NCI-H524 treated with DMSO at 0.1 percent for 48 hours (cell line): ENCODE data around the gene SYCP1.
"Not testable (repeated sequence)": the region's sequence is repeated elsewhere in the genome, so short reads cannot be mapped to it uniquely, and the experiment has no call there.

Source experiments
- DNase-seq: peaks from one replicate; lab custom pipeline; 2025; lab: John Stamatoyannopoulos, UW

Gene SYCP1

GRCh38 chr1:114959423-114959822, 104.8 kb downstream of the SYCP1 start:
- DNase-seq = no peak

GRCh38 chr1:114976891-114977290, 122.2 kb downstream of the SYCP1 start:
- DNase-seq = no peak

DNA sequence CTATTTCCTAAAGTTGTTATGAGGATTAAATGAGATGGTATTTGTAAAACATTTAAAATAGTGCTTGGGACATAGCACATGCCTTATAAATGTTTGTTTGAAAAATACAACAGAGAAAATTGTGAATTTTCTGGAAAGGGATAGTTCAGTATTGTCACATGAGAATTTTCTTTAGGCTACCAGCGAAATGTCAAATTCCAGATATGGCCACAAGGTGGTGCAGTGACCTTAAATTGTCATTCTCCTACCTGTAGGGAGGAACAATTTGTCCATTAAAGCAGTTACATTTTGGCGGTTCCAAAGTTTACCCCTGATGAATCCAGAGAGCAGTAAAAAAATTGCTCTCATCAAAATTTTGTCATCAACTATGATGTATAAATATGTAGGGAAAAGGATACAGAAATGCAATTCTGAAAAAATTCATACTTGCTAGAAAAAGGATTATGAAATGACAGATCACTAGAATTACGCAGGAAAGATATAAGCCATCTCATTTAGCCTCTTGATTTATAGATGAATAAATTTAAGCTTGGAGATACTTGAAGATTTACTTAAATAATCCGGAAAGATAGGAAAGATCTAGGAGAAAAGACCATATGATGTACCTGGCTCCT, 124.7 kb downstream of the SYCP1 start:
- no peak for DNase-seq

DNA sequence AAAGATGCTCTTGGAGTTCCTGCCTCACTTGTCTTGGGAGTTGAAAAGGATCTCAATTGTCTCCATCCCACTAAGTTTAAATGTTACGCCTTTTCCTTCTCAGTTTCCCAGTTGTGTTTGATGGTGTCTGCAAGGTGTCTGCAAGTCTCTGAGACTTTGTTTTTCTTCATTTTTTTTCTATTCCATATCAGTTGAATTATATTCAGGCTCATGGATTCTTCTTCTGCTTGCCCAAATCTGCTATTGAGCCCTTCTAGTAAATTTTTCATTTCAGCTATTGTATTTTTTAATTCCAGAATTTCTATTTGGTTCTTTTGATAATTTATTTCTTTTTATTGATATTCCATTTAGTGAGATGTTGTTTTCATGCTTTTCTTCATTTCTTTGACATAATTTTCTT, 127.6 kb downstream of the SYCP1 start:
- DNase-seq = no peak

- DNase-seq = no peak
These were observed 131.6 kb downstream of the SYCP1 start for GRCh38 chr1:114986286-114986685.

GRCh38 chr1:114988095-114988494, 133.4 kb downstream of the SYCP1 start:
- no peak for DNase-seq

- DNase-seq = no peak
These were observed 143.0 kb downstream of the SYCP1 start for GRCh38 chr1:114997510-114998289.

GRCh38 chr1:115006191-115006590, 151.5 kb downstream of the SYCP1 start:
- no peak for DNase-seq

- no peak for DNase-seq
These were observed 157.3 kb downstream of the SYCP1 start for GRCh38 chr1:115012006-115012405.

GRCh38 chr1:115012434-115012833, 157.8 kb downstream of the SYCP1 start:
- no peak for DNase-seq

- DNase-seq = no peak
These were observed 159.1 kb downstream of the SYCP1 start for GRCh38 chr1:115013792-115014191.

DNA sequence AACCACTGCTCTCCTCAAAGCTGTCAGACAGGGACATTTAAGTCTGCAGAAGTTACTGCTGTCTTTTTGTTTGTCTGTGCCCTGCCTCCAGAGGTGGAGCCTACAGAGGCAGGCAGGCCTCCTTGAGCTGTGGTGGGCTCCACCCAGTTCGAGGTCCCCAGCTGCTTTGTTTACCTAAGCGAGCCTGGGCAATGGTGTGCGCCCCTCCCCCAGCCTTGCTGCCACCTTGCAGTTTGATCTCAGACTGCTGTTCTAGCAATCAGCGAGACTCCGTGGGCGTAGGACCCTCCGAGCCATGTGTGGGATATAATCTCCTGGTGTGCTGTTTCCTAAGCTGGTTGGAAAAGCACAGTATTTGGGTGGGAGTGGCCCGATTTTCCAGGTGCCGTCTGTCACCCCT, 164.9 kb downstream of the SYCP1 start:
- DNase-seq = not testable (repeated sequence)

- no peak for DNase-seq
These were observed 166.5 kb downstream of the SYCP1 start for GRCh38 chr1:115021145-115021544.

- DNase-seq = no peak
These were observed 168.9 kb downstream of the SYCP1 start for GRCh38 chr1:115023593-115023992.

GRCh38 chr1:115029526-115029925, 174.9 kb downstream of the SYCP1 start, which contains the start of gene TSHB:
TSS of gene TSHB (plus strand) at chr1:115029826. CDS start at chr1:115033363, 3,537 bp downstream.
- DNase-seq = no peak

DNA sequence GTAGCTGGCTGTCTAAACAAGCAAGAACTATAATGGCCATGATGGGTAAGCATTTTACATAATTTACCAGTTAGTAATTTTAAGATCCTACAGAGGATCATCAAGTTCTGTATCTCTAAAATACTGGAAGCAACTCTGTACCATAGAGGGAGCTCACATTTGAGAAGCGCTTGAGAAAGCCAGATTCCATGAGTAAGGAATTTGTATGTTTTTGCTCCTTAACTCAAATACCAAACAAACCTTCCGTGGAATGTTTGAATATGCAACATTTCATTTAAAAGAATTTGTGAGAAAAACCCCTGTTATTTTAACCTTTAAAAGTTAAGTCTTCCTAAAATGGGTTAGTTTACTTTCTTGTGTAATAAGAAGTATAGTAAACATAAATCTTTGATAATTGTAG, 176.9 kb downstream of the SYCP1 start:
- DNase-seq = no peak

DNA sequence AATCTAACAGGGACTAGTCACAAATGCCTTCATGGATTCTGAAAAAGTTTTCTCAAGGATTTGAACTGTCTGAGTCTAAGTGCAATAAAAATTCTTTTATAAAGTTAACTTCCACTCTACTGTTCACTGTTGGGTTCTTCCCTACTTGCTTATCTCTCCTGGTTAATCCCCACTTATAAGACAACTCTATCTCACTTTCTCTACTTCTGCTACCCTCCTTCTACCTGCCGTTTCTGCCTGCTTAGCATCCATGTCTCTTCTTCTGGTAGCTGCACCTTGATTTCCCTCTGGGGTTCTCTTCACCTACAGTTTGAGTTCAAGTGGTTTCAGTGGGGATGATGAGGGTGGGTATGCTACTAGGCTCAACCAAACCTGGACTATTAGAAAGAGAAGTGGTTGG, 181.0 kb downstream of the SYCP1 start:
- DNase-seq = no peak

DNA sequence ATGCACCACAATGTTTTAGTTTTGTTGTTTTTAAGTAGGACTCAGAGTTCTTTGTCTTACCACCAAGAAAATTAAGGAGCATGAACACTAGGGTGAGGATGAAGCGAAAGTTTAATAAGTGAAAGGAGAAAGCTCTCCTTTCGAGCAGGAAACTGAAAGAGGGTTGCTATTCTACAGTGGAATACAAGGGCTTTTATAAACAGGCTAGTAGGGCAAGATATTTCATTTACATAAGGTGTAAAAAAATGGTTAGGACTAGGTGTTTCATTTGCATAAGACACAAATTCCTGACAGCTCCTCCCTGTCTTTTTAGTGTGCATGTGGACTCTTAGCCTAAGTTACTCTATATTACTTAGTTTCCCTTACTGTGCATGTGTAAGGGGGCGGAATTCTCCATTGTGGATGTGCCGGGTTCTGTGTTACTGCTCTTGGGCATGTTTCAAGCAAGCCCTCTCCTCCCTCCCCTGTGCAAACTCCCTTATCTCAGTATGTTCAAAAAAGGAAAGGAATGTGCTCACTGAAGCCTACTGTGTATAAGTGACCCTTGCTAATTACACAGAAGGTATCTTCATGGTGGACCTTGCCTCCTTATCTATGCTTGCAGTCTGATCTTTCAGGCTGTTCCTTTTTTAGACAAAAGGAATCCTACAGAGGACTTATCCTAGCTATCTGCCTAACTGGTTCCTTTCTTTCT, 182.3 kb downstream of the SYCP1 start:
- no peak for DNase-seq

GRCh38 chr1:115040501-115040900, 185.8 kb downstream of the SYCP1 start:
- DNase-seq = no peak

DNA sequence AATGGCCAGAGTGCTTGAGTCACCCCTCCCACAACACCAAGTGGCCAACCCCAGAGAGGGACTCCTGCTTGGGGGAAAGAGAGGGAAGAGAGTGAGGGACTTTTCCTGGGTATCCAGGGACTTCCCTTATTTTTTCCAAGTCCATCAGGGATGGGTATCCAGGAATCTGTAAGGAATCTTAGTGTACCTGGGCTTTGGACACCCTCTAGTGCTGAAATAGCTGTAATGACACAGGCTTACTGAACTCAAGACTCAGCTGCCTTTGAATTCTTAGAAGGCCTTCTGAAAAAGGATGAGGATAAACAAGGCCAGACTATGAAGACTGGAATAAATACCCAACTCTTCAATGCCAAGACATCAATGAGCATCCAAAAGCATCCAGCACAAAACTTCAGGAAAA, 187.0 kb downstream of the SYCP1 start:
- no peak for DNase-seq
